ENCODE results near the gene NDUFB3.

Gene NDUFB3

GRCh38 chr2:201073071-201073470 lies 1.3 kb downstream of the NDUFB3 start:
- Histone ChIP-seq H3K79me2 (ENCODE audit: insufficient read depth, low read length) (peaks cover 87% of the 10 kb centered on the region), H3K4me3 (ENCODE audit: low read depth in 1 of 2, low read length in 2 of 2) (peak overlapping the region; percentile 83 to 85; a peak in 3 of 4 replicates), H4K20me1 (ENCODE audit: insufficient read depth, low read length) (no peaks in the 10 kb centered on the region), H3K4me2 (ENCODE audit: insufficient read depth, low read length) (peak overlapping the region; percentile 89), H2AFZ (ENCODE audit: low read depth, low read length) (no peak overlapping the region), H3K36me3 (ENCODE audit: insufficient read depth, low read length) (no peaks in the 10 kb centered on the region; the same call in 1 of the 2 replicates), H3K9ac (ENCODE audit: low read depth, low read length) (peak overlapping the region; percentile 63), H3K27me3 (ENCODE audit: insufficient read depth, low read length, poor library complexity) (no peaks in the 10 kb centered on the region), H3K4me1 (ENCODE audit: insufficient read depth, low read length) (peaks cover 53% of the 10 kb centered on the region), H3K27ac (ENCODE audit: low read length) (no peak overlapping the region), H3K9me3 (ENCODE audit: insufficient read depth, low read length, severe bottlenecking) (no peaks in the 10 kb centered on the region)
- ATAC-seq (ENCODE audit: insufficient read depth, low read depth): no peak
- TF ChIP-seq EZH2 (IDR thresholded peaks at IDR 0.05; ENCODE audit: borderline replicate concordance, low read depth, low read length, severe bottlenecking) (no peak), CTCF (IDR thresholded peaks at IDR 0.05; ENCODE audit: borderline replicate concordance, extremely low read depth, low read length, poor library complexity, severe bottlenecking) (no peak)
- no peak for DNase-seq

GRCh38 chr2:201074996-201075395 lies 3.2 kb downstream of the NDUFB3 start:
- Histone ChIP-seq H3K27ac (ENCODE audit: low read length) (no peak overlapping the region), H3K79me2 (ENCODE audit: insufficient read depth, low read length) (peaks cover 69% of the 10 kb centered on the region), H3K27me3 (ENCODE audit: insufficient read depth, low read length, poor library complexity) (no peaks in the 10 kb centered on the region), H4K20me1 (ENCODE audit: insufficient read depth, low read length) (no peaks in the 10 kb centered on the region), H3K9me3 (ENCODE audit: insufficient read depth, low read length, severe bottlenecking) (no peaks in the 10 kb centered on the region), H3K9ac (ENCODE audit: low read depth, low read length) (no peak overlapping the region), H3K4me2 (ENCODE audit: insufficient read depth, low read length) (no peak overlapping the region), H2AFZ (ENCODE audit: low read depth, low read length) (no peak overlapping the region), H3K4me3 (ENCODE audit: low read depth in 1 of 2, low read length in 2 of 2) (no peak overlapping the region), H3K4me1 (ENCODE audit: insufficient read depth, low read length) (peaks cover 34% of the 10 kb centered on the region), H3K36me3 (ENCODE audit: insufficient read depth, low read length) (peaks cover 12% of the 10 kb centered on the region)
- DNase-seq: no peak
- TF ChIP-seq EZH2 (IDR thresholded peaks at IDR 0.05; ENCODE audit: borderline replicate concordance, low read depth, low read length, severe bottlenecking) (no peak), CTCF (IDR thresholded peaks at IDR 0.05; ENCODE audit: borderline replicate concordance, extremely low read depth, low read length, poor library complexity, severe bottlenecking) (no peak)
- no peak for ATAC-seq (ENCODE audit: insufficient read depth, low read depth)

GRCh38 chr2:201084863-201085262 lies 13.1 kb downstream of the NDUFB3 start:
- H3K4me3 ChIP-seq (ENCODE audit: low read depth in 1 of 2, low read length in 2 of 2): no peak overlapping the region
- peaks cover 63% of the 10 kb centered on the region for H3K36me3 ChIP-seq (ENCODE audit: insufficient read depth, low read length)
- no peaks in the 10 kb centered on the region for H3K9me3 ChIP-seq (ENCODE audit: insufficient read depth, low read length, severe bottlenecking)
- no peaks in the 10 kb centered on the region for H3K4me1 ChIP-seq (ENCODE audit: insufficient read depth, low read length)
- H4K20me1 ChIP-seq (ENCODE audit: insufficient read depth, low read length): no peaks in the 10 kb centered on the region; the same call in 1 of the 2 replicates
- H3K79me2 ChIP-seq (ENCODE audit: insufficient read depth, low read length): peaks cover 21% of the 10 kb centered on the region
- no peak overlapping the region for H3K27ac ChIP-seq (ENCODE audit: low read length)
- no peak for ATAC-seq (ENCODE audit: insufficient read depth, low read depth)
- no peak overlapping the region for H3K9ac ChIP-seq (ENCODE audit: low read depth, low read length)
- DNase-seq: no peak
- TF ChIP-seq EZH2 (IDR thresholded peaks at IDR 0.05; ENCODE audit: borderline replicate concordance, low read depth, low read length, severe bottlenecking) (no peak), CTCF (IDR thresholded peaks at IDR 0.05; ENCODE audit: borderline replicate concordance, extremely low read depth, low read length, poor library complexity, severe bottlenecking) (no peak)
- H2AFZ ChIP-seq (ENCODE audit: low read depth, low read length): no peak overlapping the region
- no peak overlapping the region for H3K4me2 ChIP-seq (ENCODE audit: insufficient read depth, low read length)
- H3K27me3 ChIP-seq (ENCODE audit: insufficient read depth, low read length, poor library complexity): no peaks in the 10 kb centered on the region

- no peak for TF ChIP-seq CTCF (IDR thresholded peaks at IDR 0.05; ENCODE audit: borderline replicate concordance, extremely low read depth, low read length, poor library complexity, severe bottlenecking)
- Histone ChIP-seq H3K4me2 (ENCODE audit: insufficient read depth, low read length) (no peak overlapping the region), H3K36me3 (ENCODE audit: insufficient read depth, low read length) (peaks cover 23% of the 10 kb centered on the region; the same call in 1 of the 2 replicates), H3K9me3 (ENCODE audit: insufficient read depth, low read length, severe bottlenecking) (no peaks in the 10 kb centered on the region), H3K9ac (ENCODE audit: low read depth, low read length) (no peak overlapping the region), H3K79me2 (ENCODE audit: insufficient read depth, low read length) (no peaks in the 10 kb centered on the region), H3K4me1 (ENCODE audit: insufficient read depth, low read length) (no peaks in the 10 kb centered on the region), H3K4me3 (ENCODE audit: low read depth in 1 of 2, low read length in 2 of 2) (no peak overlapping the region), H4K20me1 (ENCODE audit: insufficient read depth, low read length) (no peaks in the 10 kb centered on the region), H3K27ac (ENCODE audit: low read length) (no peak overlapping the region), H2AFZ (ENCODE audit: low read depth, low read length) (no peak overlapping the region), H3K27me3 (ENCODE audit: insufficient read depth, low read length, poor library complexity) (no peaks in the 10 kb centered on the region)
- ATAC-seq (ENCODE audit: insufficient read depth, low read depth) (no peak), DNase-seq (no peak)
Observed at GRCh38 chr2:201090574-201090973, 18.8 kb downstream of the NDUFB3 start.
